ENCODE measurements around the gene GSTM1.

GSTM1 gene

DNA sequence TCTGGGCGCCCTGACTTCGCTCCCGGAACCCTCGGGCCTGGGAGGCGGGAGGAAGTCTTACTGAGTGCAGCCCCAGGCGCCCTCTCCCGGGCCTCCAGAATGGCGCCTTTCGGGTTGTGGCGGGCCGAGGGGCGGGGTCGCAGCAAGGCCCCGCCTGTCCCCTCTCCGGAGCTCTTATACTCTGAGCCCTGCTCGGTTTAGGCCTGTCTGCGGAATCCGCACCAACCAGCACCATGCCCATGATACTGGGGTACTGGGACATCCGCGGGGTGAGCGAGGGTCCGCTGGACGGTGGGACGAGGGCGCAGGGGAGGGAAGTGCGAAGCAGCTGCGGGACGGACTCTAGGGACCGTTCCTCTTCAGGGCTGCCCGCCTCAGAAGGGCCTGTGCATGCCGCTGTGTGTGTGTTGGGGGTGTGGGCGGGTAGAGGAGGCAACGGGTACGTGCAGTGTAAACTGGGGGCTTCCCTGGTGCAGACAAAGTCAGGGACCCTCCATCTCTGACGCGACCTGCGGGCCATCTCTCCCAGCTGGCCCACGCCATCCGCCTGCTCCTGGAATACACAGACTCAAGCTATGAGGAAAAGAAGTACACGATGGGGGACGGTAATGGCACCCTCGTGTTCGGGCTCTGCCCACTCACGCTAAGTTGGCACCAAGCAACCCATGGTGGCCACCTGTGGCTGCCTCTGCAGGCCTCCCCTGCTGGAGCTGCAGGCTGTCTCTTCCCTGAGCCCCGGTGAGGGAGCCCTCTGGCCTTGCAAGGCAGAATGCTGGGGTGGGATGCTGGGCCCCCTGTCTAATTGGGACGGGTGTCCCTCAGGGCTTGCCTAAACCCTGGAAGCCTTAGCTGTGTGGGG, at the start of gene GSTM1:
Gene GSTM1 (plus strand): TSS at position 177 of the 859 bp plus-strand sequence. CDS start 57 bp downstream, at position 234.
- TF ChIP-seq, protein P1, sequence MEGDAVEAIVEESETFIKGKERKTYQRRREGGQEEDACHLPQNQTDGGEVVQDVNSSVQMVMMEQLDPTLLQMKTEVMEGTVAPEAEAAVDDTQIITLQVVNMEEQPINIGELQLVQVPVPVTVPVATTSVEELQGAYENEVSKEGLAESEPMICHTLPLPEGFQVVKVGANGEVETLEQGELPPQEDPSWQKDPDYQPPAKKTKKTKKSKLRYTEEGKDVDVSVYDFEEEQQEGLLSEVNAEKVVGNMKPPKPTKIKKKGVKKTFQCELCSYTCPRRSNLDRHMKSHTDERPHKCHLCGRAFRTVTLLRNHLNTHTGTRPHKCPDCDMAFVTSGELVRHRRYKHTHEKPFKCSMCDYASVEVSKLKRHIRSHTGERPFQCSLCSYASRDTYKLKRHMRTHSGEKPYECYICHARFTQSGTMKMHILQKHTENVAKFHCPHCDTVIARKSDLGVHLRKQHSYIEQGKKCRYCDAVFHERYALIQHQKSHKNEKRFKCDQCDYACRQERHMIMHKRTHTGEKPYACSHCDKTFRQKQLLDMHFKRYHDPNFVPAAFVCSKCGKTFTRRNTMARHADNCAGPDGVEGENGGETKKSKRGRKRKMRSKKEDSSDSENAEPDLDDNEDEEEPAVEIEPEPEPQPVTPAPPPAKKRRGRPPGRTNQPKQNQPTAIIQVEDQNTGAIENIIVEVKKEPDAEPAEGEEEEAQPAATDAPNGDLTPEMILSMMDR (IDR thresholded peaks at IDR 0.05; ENCODE audit: insufficient read depth, low read depth, low read length, missing control alignments): no peak
- DNase-seq (ENCODE audit: low read depth): no peak
- no peak within 1 kb of the TSS for H3K4me3 ChIP-seq (ENCODE audit: low read depth, low read length)

DNA sequence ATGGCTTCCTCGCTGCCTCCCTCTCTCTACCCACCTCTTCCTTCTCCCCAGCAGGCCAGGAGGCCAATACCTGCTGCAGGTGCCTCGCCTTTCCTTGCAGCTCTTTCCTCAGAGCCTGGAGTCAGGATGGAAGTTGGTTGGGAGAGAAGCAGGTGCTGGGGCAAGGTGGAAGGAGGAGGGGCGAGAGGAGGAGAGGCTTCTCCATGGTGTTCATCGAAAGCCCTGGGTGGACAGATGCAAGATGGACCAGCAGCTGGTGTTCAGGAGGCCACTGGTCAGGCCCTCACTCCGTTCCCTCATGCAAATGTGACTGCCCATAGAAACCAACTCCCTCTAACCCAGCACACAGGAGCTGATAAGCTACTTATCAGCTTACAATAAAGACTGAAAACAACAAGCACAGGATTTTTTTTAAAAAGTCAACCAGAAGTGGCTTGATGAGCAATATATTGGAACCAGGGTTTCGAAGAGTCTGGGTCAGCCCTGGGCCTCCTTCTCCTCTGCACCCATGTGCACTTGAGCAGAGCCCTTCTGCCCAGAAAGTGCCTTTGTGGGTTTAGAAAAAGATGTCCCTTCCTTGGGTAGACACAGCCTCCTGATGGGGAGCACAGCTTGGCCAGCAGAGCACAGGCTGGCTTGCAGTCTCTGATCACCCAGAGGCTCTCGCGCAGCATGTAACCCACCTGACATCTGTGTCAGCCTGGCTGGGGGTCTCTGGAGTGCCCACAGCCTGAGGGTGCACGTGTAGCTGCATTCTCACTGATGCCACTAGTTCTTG, 48.4 kb upstream of the GSTM1 start:
- H3K4me3 ChIP-seq (ENCODE audit: low read depth, low read length): no peak overlapping the region
- TF ChIP-seq, protein P1 (IDR thresholded peaks at IDR 0.05; ENCODE audit: insufficient read depth, low read depth, low read length, missing control alignments): no peak
- DNase-seq (ENCODE audit: low read depth): no peak

DNA sequence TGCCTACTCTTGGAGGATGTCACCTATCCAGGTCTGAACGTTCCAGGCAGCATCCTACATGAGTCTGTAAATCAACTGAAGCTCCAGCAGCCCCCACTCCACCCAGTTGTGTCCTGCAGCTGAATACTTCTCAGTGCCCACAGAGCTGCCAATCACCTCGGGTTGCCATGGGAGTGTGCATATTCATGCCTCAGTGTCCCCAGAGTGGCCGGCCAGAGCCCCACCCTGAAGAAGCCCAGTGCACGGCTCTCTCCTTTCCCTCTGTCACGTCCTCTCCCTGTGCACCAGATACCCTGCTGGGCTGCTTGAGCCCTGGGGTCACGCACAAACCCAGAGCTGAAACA, 47.8 kb upstream of the GSTM1 start:
- H3K4me3 ChIP-seq (ENCODE audit: low read depth, low read length): no peak overlapping the region
- DNase-seq (ENCODE audit: low read depth): no peak
- TF ChIP-seq, protein P1 (IDR thresholded peaks at IDR 0.05; ENCODE audit: insufficient read depth, low read depth, low read length, missing control alignments): no peak

DNA sequence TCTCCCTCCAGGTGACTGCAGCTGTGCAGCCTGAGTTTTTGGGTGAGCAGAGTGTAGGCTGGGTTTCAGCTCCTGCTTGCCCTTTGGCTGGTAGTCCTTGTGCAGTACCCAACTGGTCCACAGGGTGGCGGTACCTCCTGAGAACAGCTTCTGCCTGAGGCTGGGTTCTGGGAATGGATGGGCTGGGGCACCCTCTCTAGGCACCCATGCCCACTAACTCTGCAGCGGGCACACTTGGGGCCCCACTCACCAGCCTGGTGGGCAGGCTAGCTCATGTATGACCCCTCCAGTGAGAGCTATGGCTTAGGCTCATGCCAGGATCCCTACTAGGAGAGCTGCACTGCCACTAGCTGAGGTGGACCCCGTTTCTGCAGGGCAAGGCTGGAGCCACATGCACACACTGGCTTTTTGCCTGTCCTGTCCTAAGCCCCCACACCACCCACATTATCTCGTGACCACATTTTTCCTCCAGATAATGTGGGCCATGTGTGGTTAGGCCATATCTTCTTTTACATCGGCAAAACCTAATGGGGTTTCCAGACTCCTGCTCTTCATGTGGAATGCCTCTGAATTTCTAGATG, 47.2 kb upstream of the GSTM1 start:
- TF ChIP-seq, protein P1 (IDR thresholded peaks at IDR 0.05; ENCODE audit: insufficient read depth, low read depth, low read length, missing control alignments): peak; percentile 97
- DNase-seq (ENCODE audit: low read depth): peak; percentile 84
- H3K4me3 ChIP-seq (ENCODE audit: low read depth, low read length): no peak overlapping the region

GRCh38 chr1:109641078-109641740, 46.4 kb upstream of the GSTM1 start:
- DNase-seq (ENCODE audit: low read depth): no peak
- TF ChIP-seq, protein P1 (IDR thresholded peaks at IDR 0.05; ENCODE audit: insufficient read depth, low read depth, low read length, missing control alignments): no peak
- no peak overlapping the region for H3K4me3 ChIP-seq (ENCODE audit: low read depth, low read length)

- no peak overlapping the region for H3K4me3 ChIP-seq (ENCODE audit: low read depth, low read length)
- no peak for DNase-seq (ENCODE audit: low read depth)
- TF ChIP-seq, protein P1 (IDR thresholded peaks at IDR 0.05; ENCODE audit: insufficient read depth, low read depth, low read length, missing control alignments): no peak
These were observed 45.8 kb upstream of the GSTM1 start for GRCh38 chr1:109641861-109642260.
